ENCODE results near the gene ZNF799.
"Not testable (repeated sequence)": the region's sequence is repeated elsewhere in the genome, so short reads cannot be mapped to it uniquely, and the experiment has no call there.

The ZNF799 gene

DNA sequence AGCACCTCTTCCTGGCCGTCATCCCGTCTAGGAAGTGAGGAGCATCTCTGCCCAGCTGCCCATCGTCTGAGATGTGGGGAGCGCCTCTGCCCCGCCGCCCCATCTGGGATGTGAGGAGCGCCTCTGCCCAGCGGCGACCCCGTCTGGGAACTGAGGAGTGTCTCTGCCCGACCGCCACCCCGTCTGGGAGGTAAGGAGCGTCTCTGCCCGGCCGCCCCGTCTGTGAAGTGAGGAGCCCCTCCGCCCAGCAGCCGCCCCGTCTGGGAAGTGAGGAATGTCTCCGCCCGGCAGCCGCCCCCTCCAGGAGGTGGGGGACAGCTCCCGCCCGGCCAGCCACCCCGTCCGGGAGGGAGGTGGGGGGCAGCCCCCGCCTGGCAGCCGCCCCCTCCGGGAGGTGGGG, 38.8 kb downstream of the ZNF799 start:
- not testable (repeated sequence) for DNase-seq

DNA sequence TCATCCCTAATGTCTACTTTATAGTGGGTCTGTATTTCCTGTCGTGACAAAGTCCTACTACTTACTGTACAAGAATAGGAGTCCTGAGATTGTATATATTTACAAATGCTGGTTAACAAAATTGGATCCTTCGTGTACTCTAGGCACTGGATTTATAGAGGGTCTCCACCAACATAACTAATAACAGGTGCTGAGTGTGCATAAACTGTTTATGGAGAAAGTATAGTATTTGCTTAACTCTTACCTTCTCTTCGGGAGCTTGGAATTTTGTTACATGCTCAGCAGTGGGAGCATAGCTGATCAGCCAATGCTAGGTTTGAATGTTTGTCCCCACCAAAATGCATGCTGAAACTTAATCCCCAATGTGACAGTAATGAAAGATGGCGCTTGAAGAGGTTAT, 47.7 kb downstream of the ZNF799 start:
- DNase-seq = no peak

DNA sequence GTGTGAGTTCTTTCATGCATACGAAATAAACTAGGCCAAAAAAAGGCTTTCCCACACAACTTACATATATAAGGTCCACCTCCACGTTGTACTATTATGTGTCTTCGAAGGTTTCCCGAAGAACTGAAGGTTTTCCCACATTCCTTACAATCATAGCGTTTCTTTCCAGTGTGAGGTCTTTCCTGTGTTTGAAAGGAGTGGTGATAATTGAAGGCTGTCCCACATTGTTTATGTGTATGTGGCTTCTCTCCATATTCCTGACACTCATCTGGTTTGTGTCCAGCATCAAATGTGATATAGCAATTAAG, 50.2 kb downstream of the ZNF799 start:
- DNase-seq = no peak

DNA sequence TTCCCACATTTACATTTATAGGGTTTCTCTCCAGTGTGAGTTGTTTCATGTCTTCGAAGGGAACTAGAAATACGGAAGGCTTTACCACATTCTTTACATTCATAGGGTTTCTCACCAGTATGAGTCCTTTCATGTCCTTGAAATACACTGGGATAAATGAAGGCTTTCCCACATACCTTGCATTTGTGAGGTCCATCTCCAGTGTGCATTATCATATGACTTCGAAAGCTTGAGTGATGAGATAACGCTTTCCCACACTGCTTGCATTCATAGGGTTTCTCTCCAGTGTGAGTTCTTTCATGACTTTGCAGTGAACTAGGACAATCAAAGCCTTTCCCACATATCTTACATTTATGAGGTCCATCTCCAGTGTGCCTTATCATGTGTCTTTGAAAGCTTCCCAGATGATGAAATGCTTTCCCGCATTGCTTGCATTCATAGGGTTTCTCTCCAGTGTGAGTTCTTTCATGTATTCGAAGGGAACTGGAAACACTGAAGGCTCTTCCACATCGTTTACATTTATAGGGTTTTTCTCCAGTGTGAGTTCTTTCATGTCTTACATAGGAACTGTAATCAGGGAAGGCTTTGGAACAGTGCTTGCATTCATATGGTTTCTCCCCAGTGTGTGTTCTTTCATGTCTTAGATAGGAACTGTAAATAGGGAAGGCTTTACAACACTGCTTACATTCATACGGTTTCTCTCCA, 50.7 kb downstream of the ZNF799 start:
- no peak for DNase-seq

DNA sequence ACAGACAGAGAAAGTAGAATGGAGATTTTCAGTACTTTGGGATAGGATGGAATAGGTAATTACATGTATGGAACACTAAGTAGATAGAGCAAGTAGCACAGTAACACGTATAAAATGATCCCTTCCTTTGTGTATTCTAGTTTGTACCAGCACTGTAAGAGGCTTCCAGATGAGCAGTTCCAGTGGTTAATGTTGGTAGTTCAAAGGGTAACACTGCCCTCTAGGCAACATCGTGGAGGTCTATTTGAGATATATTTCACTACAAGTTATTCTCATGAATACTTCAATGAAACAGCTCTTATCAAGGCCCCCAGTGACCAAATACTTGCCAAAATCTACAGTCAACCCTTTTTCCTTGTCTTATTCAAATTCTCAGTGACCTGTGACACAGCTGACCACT, 54.2 kb downstream of the ZNF799 start:
- no peak for DNase-seq

DNA sequence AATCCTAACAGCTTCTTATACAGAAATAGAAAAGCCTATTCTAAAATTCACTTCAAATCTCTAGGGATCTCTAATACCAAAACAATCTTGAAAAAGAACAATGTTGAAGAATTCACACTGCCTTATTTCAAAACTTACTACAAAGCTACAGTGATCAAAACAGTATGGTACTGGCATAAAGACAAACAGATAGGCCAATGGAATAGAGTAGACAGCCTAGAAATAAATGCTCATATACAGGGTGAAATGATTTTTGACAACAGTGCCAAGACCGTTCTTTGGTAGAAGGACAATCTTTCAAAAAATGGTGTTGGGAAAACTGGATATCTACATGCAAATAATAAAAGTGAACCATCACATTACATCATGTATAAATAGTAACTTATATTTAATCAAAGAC, 55.9 kb downstream of the ZNF799 start:
- DNase-seq = no peak

Data from islet precursor cell (in vitro differentiated cells).